Smooth muscle cell (in vitro differentiated cells): ENCODE results near the gene SIRT4. TPM values are rescaled to one million over a fixed set of nuclear protein-coding genes. Genes with fewer than 3 reads are reported as not detected.

ENCODE experiments used
- DNase-seq: peaks from one replicate; lab custom pipeline; 2025; ENCODE audit not compliant: unreplicated experiment; lab: John Stamatoyannopoulos, UW
- H2AFZ ChIP-seq: fragments of 200-600 bp; sonication (generic); 2 replicates; pipeline ENCODE4 v1.6.0; 2016; ENCODE audit warnings: antibody characterized with exemption, low read depth, mild to moderate bottlenecking
- H3F3A ChIP-seq: fragments of 200-600 bp; sonication (generic); 2 replicates; pipeline ENCODE4 v1.6.0; 2017; ENCODE audit warnings: antibody characterized with exemption, low read depth
- H3K27ac ChIP-seq: fragments of 200-600 bp; sonication (generic); 2 replicates; pipeline ENCODE4 v1.5.1; 2016; ENCODE audit warnings: low read depth, mild to moderate bottlenecking
- H3K27me3 ChIP-seq: fragments of 200-600 bp; sonication (generic); 2 replicates; pipeline ENCODE4 v1.6.1; 2016; ENCODE audit warnings: low read depth, mild to moderate bottlenecking
- H3K36me3 ChIP-seq: fragments of 200-600 bp; sonication (generic); 2 replicates; pipeline ENCODE4 v1.5.1; 2016; ENCODE audit warnings: low read depth
- H3K4me1 ChIP-seq: fragments of 200-600 bp; sonication (generic); 2 replicates; pipeline ENCODE4 v1.5.1; 2016; ENCODE audit warnings: low read depth
- H3K4me2 ChIP-seq: fragments of 200-600 bp; sonication (generic); 2 replicates; pipeline ENCODE4 v1.6.0; 2016; ENCODE audit warnings: mild to moderate bottlenecking
- H3K4me3 ChIP-seq: fragments of 200-600 bp; sonication (generic); 2 replicates; pipeline ENCODE4 v1.5.1; 2016; ENCODE audit warnings: mild to moderate bottlenecking
- H3K79me2 ChIP-seq: fragments of 200-600 bp; sonication (generic); 2 replicates; pipeline ENCODE4 v1.6.0; 2016; ENCODE audit warnings: low read depth, mild to moderate bottlenecking
- H3K9ac ChIP-seq: fragments of 200-600 bp; sonication (generic); 2 replicates; pipeline ENCODE4 v1.6.0; 2016; ENCODE audit warnings: low read depth
- H3K9me3 ChIP-seq: fragments of 200-600 bp; sonication (generic); replicated peaks from 2 replicates; pipeline ENCODE4 v1.5.1; 2016; ENCODE audit warnings: low read depth
- H4K20me1 ChIP-seq: fragments of 200-600 bp; sonication (generic); 2 replicates; pipeline ENCODE4 v1.6.0; 2016; ENCODE audit warnings: low read depth
- WGBS: methylation state at CpG from one replicate; pipeline ENCODE4 v1.1.7; 2016; ENCODE audit warnings: low lambda C conversion rate; 5-methylcytosine and 5-hydroxymethylcytosine counted together
- polyA plus RNA-seq: library from polyadenylated mRNA; unstranded; fragments of >200 nt; fragmentation: Nextera tagmentation; extraction: Ambion mirVana; gene quantifications from 2 replicates; pipeline ENCODE4 v1.2.1, GENCODE V29; 2016
- total RNA-seq: library from RNA; depleted of rRNA; stranded (reverse); fragments of >200 nt; gene quantifications from 2 replicates; pipeline ENCODE4 v1.2.3, GENCODE V29; 2014
- TF ChIP-seq, protein P1 (sequence below): fragments of 200-600 bp; sonication (generic); IDR thresholded peaks from 2 replicates; pipeline ENCODE4 v1.5.1; 2017; ENCODE audit warnings: borderline replicate concordance, mild to moderate bottlenecking, antibody characterized with exemption; ENCODE audit not compliant: insufficient read depth, poor library complexity, severe bottlenecking

SIRT4 gene
- total and polyA plus RNA-seq, 2 experiments from 2014 or later, result 2.7 to 5.3 TPM

DNA sequence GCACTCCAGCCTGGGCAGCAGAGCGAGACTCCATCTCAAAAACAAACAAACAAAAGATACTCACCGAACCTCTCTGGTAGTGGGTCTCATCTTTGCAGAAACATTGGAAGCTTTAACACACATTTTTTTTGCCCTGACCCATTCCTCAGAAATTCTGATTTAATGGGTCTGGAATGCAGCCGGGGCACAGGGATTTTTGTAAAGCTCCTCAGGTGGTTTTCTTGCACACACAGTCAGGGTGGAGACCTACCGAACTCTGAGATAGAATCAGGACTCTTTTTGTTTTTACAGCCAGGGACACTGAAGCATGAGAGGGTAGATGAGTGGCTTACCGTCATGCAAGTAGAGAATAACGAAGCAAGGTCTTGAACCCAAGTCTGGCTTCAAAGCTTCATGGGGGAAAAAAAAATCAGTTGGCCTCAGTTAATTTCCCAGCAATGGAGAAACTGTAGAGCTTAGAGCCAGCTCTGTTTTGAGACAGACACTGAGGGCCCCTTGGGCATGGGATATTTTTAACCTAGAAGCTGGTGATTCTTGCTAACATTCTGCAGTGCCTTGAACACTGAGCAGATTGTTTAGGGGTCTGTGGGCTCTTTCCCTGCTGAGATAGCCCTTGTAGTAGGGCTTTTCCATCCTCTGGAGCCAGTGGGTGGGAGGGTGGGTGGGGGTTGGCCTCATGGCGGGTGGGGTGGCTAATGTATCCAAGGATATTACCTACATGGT, 15.2 kb upstream of the SIRT4 start:
- Histone ChIP-seq H2AFZ (no peak overlapping the region), H3K9me3 (no peaks in the 10 kb centered on the region), H3K4me3 (no peak overlapping the region), H3K4me1 (peaks cover 3% of the 10 kb centered on the region), H3K9ac (no peak overlapping the region), H3K27ac (peak overlapping the region; percentile 38), H3K36me3 (no peaks in the 10 kb centered on the region), H4K20me1 (no peaks in the 10 kb centered on the region), H3K27me3 (no peaks in the 10 kb centered on the region), H3K4me2 (peak overlapping the region; percentile 67), H3F3A (no peaks in the 10 kb centered on the region), H3K79me2 (no peaks in the 10 kb centered on the region)
- no peak for DNase-seq
- TF ChIP-seq, protein P1, sequence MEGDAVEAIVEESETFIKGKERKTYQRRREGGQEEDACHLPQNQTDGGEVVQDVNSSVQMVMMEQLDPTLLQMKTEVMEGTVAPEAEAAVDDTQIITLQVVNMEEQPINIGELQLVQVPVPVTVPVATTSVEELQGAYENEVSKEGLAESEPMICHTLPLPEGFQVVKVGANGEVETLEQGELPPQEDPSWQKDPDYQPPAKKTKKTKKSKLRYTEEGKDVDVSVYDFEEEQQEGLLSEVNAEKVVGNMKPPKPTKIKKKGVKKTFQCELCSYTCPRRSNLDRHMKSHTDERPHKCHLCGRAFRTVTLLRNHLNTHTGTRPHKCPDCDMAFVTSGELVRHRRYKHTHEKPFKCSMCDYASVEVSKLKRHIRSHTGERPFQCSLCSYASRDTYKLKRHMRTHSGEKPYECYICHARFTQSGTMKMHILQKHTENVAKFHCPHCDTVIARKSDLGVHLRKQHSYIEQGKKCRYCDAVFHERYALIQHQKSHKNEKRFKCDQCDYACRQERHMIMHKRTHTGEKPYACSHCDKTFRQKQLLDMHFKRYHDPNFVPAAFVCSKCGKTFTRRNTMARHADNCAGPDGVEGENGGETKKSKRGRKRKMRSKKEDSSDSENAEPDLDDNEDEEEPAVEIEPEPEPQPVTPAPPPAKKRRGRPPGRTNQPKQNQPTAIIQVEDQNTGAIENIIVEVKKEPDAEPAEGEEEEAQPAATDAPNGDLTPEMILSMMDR, result no peak
- WGBS, result 49% methylated on average over 7 of the region's 7 CpGs

DNA sequence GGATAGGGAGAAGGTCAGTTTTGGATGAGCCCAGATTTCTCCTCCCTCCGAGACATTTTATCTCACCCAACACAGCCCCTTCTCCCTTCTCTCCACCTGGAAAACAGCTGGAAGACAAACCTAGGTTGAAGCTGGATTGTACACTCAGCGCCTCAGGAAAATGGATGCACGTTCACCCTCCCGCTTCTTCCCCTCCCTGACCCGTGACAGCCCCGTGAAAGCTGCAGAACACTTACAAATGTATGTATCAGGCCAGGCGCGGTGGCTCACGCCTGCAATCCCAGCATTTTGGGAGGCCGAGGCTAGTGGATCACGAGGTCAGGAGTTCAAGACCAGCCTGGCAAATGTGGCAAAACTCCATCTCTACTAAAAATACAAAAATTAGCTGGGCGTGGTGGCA, 14.6 kb upstream of the SIRT4 start:
- TF ChIP-seq, protein P1, result no peak
- 95% methylated on average over 12 of the region's 12 CpGs for WGBS
- H3K4me2 ChIP-seq, result no peak overlapping the region
- DNase-seq, result no peak
- H3K79me2 ChIP-seq, result no peaks in the 10 kb centered on the region
- H3K27ac ChIP-seq, result no peak overlapping the region
- H3K4me3 ChIP-seq, result no peak overlapping the region
- H3K4me1 ChIP-seq, result peaks cover 3% of the 10 kb centered on the region
- H4K20me1 ChIP-seq, result no peaks in the 10 kb centered on the region
- H3K36me3 ChIP-seq, result no peaks in the 10 kb centered on the region
- no peaks in the 10 kb centered on the region for H3K9me3 ChIP-seq
- no peak overlapping the region for H2AFZ ChIP-seq
- H3K27me3 ChIP-seq, result no peaks in the 10 kb centered on the region
- no peak overlapping the region for H3K9ac ChIP-seq
- peaks cover 2% of the 10 kb centered on the region for H3F3A ChIP-seq

DNA sequence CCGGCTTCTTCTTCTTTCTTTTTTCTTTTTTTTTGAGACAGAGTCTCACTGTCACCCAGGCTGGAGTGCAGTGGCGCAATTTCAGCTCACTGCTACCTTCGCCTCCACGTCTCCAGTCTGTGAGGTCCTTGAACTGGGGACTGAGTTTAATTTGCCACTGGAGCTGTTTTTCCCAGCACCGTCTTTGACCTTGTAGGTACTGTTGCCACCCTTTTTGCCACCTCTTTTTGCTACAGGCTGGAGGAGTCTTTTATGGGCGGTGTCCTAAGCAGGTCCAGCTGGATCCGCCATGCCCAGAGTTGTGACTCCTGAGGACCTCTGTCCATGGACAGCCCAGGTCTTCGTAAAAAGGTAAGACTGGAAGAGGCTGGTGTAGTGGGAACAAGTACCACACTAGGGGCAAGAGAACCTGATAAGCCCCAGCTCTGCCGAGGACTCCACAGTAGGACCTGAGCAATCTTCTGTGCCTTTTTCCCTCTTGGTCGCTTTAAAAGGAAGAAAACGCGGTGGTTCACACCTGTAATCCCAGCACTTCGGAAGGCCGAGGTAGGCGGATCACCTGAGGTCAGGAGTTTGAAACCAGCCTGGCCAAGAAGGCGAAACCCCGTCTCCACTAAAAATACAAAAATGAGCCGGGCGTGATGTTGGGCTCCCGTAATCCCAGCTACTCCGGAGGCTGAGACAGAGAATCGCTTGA, 11.4 kb upstream of the SIRT4 start:
- Histone ChIP-seq H3K9me3 (no peaks in the 10 kb centered on the region), H3K4me3 (peak overlapping the region; percentile 20), H2AFZ (no peak overlapping the region), H3K4me1 (peaks cover 8% of the 10 kb centered on the region), H3K36me3 (no peaks in the 10 kb centered on the region), H3K27ac (peak overlapping the region; percentile 100), H3K4me2 (peak overlapping the region; percentile 63), H3K9ac (no peak overlapping the region), H3K27me3 (no peaks in the 10 kb centered on the region), H3K79me2 (no peaks in the 10 kb centered on the region), H3F3A (peaks cover 5% of the 10 kb centered on the region), H4K20me1 (no peaks in the 10 kb centered on the region)
- DNase-seq, result no peak
- TF ChIP-seq, protein P1, result no peak
- WGBS, result 42% methylated on average over 22 of the region's 22 CpGs
